ENCODE data around the gene NUDT1. TPM values are rescaled to one million over a fixed set of nuclear protein-coding genes. Genes with fewer than 3 reads are reported as not detected.
A peak's percentile ranks its signal among the peaks of the same experiment; 100 is the strongest.

The NUDT1 gene
- total RNA-seq, 6 donors from 2014 or later, result 6.3 to 23.2 (median 13.9) TPM

DNA sequence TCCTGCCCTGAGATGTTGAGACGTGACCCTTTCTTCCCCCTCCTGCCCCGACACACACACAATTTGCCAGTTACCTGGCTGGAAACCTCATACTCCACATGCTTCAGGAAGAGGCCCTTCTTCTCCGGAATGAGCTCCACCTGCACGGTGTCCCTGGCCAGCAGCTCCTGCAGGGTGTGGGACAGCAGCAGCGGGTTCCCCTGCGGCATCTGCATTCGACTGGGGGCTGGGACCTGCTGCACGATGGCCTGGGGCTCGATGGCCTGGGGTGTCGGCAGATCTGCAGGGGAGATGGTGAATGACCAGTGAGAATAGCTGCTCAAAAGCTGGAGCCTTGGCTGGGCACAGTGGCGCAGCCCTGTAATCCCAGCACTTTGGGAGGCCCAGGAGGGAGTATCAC is 36.0 kb downstream of the NUDT1 start:
- 94 to 95% methylated on average over 11 of the region's 11 CpGs for WGBS, 2 donors
- H3K27me3 ChIP-seq, result no peaks in the 10 kb centered on the region
- H3K9me3 ChIP-seq, result no peaks in the 10 kb centered on the region
- ATAC-seq (ENCODE audit: low FRiP score in 2 of 2) (no peak), DNase-seq (no peak)
- H3K27ac ChIP-seq, result no peak overlapping the region
- peaks cover 0 to 15% (median 6%) of the 10 kb centered on the region in 4 donors for H3K4me1 ChIP-seq
- peaks cover 5 to 27% (median 16%) of the 10 kb centered on the region in 4 donors for H3K36me3 ChIP-seq
- H3K4me3 ChIP-seq, result no peak overlapping the region
- no peak for TF ChIP-seq EP300 (IDR thresholded peaks at IDR 0.05)
- no peak for TF ChIP-seq POLR2A (IDR thresholded peaks at IDR 0.05)
- TF ChIP-seq POLR2AphosphoS5 (IDR thresholded peaks at IDR 0.05), result no peak
- no peak for TF ChIP-seq CTCF (IDR thresholded peaks at IDR 0.05)

GRCh38 chr7:2279896-2280295 is 37.9 kb downstream of the NUDT1 start:
- H3K27me3 ChIP-seq, result no peaks in the 10 kb centered on the region
- ATAC-seq (ENCODE audit: low FRiP score in 2 of 2), result no peak
- no peak overlapping the region for H3K27ac ChIP-seq
- no peaks in the 10 kb centered on the region for H3K9me3 ChIP-seq
- DNase-seq, result no peak
- H3K36me3 ChIP-seq, result peaks cover 0 to 14% (median 6%) of the 10 kb centered on the region in 4 donors
- TF ChIP-seq CTCF (IDR thresholded peaks at IDR 0.05), result no peak
- TF ChIP-seq POLR2A (IDR thresholded peaks at IDR 0.05), result no peak
- no peak for TF ChIP-seq POLR2AphosphoS5 (IDR thresholded peaks at IDR 0.05)
- TF ChIP-seq EP300 (IDR thresholded peaks at IDR 0.05), result no peak
- no peak overlapping the region for H3K4me3 ChIP-seq
- peaks cover 0 to 15% (median 6%) of the 10 kb centered on the region in 4 donors for H3K4me1 ChIP-seq
- 64 to 79% methylated on average over 4 of the region's 4 CpGs for WGBS, 2 donors

DNA sequence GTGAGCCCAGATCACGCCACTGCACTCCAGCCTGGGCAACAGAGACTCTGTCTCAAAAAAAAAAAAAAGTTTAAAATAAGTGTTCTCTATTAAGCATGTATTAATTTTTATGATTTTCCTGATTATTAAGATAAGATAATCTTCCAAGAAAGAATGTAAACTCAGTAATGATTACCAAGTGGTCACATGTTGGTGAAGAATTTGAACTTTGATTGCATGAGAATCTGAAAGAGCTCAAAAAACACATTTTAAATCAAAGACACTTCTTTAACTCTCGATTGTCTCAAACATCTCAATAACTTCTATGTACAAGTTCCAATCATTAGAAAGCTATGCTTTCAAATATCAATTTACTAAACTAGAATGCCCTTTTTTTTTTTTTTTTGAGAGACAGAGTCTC is 38.4 kb downstream of the NUDT1 start:
- WGBS, 2 donors, result 68 to 74% methylated on average over 2 of the region's 2 CpGs
- H3K9me3 ChIP-seq, result no peaks in the 10 kb centered on the region
- peaks cover 0 to 15% (median 6%) of the 10 kb centered on the region in 4 donors for H3K4me1 ChIP-seq
- no peak overlapping the region for H3K4me3 ChIP-seq
- H3K36me3 ChIP-seq, result peaks cover 0 to 11% (median 5%) of the 10 kb centered on the region in 4 donors
- DNase-seq, result no peak
- TF ChIP-seq EP300 (IDR thresholded peaks at IDR 0.05), result no peak
- no peak for TF ChIP-seq CTCF (IDR thresholded peaks at IDR 0.05)
- TF ChIP-seq POLR2A (IDR thresholded peaks at IDR 0.05), result no peak
- TF ChIP-seq POLR2AphosphoS5 (IDR thresholded peaks at IDR 0.05), result no peak
- no peak overlapping the region for H3K27ac ChIP-seq
- ATAC-seq (ENCODE audit: low FRiP score in 2 of 2), result no peak
- H3K27me3 ChIP-seq, result no peaks in the 10 kb centered on the region

- 64 to 70% methylated on average over 4 to 9 of the region's 9 CpGs for WGBS, 2 donors
- Histone ChIP-seq H3K36me3 (peaks cover 0 to 11% (median 5%) of the 10 kb centered on the region in 4 donors), H3K27ac (no peak overlapping the region), H3K4me3 (no peak overlapping the region), H3K9me3 (no peaks in the 10 kb centered on the region), H3K27me3 (no peaks in the 10 kb centered on the region), H3K4me1 (peaks cover 0 to 15% (median 6%) of the 10 kb centered on the region in 4 donors)
- ATAC-seq (ENCODE audit: low FRiP score in 2 of 2) (peak; percentile 38 to 55), DNase-seq (no peak)
- TF ChIP-seq EP300 (IDR thresholded peaks at IDR 0.05) (no peak), POLR2A (IDR thresholded peaks at IDR 0.05) (no peak), POLR2AphosphoS5 (IDR thresholded peaks at IDR 0.05) (no peak), CTCF (IDR thresholded peaks at IDR 0.05) (no peak)
Observed at GRCh38 chr7:2281541-2281940, 39.5 kb downstream of the NUDT1 start.

- WGBS, 2 donors, result 87 to 97% methylated on average over 10 to 14 of the region's 14 CpGs
- Histone ChIP-seq H3K4me1 (peaks cover 0 to 15% (median 6%) of the 10 kb centered on the region in 4 donors), H3K9me3 (no peaks in the 10 kb centered on the region), H3K4me3 (no peak overlapping the region), H3K27me3 (no peaks in the 10 kb centered on the region), H3K36me3 (peaks cover 0 to 9% (median 2%) of the 10 kb centered on the region in 4 donors), H3K27ac (no peak overlapping the region)
- DNase-seq (no peak), ATAC-seq (ENCODE audit: low FRiP score in 2 of 2) (no peak)
- no peak for TF ChIP-seq EP300 (IDR thresholded peaks at IDR 0.05)
- no peak for TF ChIP-seq POLR2A (IDR thresholded peaks at IDR 0.05)
- no peak for TF ChIP-seq CTCF (IDR thresholded peaks at IDR 0.05)
- TF ChIP-seq POLR2AphosphoS5 (IDR thresholded peaks at IDR 0.05), result no peak
Observed at GRCh38 chr7:2282185-2282751, 40.2 kb downstream of the NUDT1 start.

Data from upper lobe of left lung (tissue), 6 donors.